ENCODE results near the gene HEPACAM2.

The HEPACAM2 gene

DNA sequence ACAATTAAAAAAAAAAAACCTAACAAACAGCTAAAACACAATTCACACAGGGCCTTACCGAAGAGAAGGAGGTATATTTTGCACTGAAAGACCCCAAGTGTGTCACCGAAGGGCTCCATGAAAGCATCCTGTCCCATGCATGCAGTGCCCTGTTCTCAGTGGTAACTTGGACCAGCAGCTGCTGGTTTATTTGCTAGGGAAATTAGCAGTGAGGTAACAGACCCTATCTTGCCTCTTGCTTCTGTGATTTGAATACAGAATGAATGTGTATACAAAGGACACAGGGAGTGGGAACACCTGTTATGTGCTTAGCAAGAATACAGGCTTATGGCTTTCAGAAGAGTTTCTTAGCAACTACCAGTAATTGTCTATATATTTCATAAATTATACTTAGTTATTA is at the start of gene HEPACAM2:
HEPACAM2 (minus strand) TSS at position 160 of the 400 bp plus-strand sequence.
- TF ChIP-seq ZBTB7A (IDR thresholded peaks at IDR 0.05; ENCODE audit: low read depth) = no peak
- no peak for TF ChIP-seq EGR1 (IDR thresholded peaks at IDR 0.05)
- no peak for TF ChIP-seq FOXM1 (IDR thresholded peaks at IDR 0.05; ENCODE audit: borderline replicate concordance, low read depth)
- TF ChIP-seq NFIC (IDR thresholded peaks at IDR 0.05) = no peak
- TF ChIP-seq TCF12 (IDR thresholded peaks at IDR 0.05; ENCODE audit: low read depth) = no peak
- no peak for TF ChIP-seq EP300 (IDR thresholded peaks at IDR 0.05; ENCODE audit: borderline replicate concordance)
- no peak for TF ChIP-seq CREB1 (IDR thresholded peaks at IDR 0.05; ENCODE audit: low read depth)
- TF ChIP-seq, protein P1, sequence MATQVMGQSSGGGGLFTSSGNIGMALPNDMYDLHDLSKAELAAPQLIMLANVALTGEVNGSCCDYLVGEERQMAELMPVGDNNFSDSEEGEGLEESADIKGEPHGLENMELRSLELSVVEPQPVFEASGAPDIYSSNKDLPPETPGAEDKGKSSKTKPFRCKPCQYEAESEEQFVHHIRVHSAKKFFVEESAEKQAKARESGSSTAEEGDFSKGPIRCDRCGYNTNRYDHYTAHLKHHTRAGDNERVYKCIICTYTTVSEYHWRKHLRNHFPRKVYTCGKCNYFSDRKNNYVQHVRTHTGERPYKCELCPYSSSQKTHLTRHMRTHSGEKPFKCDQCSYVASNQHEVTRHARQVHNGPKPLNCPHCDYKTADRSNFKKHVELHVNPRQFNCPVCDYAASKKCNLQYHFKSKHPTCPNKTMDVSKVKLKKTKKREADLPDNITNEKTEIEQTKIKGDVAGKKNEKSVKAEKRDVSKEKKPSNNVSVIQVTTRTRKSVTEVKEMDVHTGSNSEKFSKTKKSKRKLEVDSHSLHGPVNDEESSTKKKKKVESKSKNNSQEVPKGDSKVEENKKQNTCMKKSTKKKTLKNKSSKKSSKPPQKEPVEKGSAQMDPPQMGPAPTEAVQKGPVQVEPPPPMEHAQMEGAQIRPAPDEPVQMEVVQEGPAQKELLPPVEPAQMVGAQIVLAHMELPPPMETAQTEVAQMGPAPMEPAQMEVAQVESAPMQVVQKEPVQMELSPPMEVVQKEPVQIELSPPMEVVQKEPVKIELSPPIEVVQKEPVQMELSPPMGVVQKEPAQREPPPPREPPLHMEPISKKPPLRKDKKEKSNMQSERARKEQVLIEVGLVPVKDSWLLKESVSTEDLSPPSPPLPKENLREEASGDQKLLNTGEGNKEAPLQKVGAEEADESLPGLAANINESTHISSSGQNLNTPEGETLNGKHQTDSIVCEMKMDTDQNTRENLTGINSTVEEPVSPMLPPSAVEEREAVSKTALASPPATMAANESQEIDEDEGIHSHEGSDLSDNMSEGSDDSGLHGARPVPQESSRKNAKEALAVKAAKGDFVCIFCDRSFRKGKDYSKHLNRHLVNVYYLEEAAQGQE (IDR thresholded peaks at IDR 0.05; ENCODE audit: low read depth) = no peak
- TF ChIP-seq RAD21 (IDR thresholded peaks at IDR 0.05; ENCODE audit: low read depth) = no peak
- no peak for TF ChIP-seq TEAD4 (IDR thresholded peaks at IDR 0.05)
- no peak for TF ChIP-seq TAF1 (IDR thresholded peaks at IDR 0.05; ENCODE audit: low read depth)
- TF ChIP-seq, protein P2, sequence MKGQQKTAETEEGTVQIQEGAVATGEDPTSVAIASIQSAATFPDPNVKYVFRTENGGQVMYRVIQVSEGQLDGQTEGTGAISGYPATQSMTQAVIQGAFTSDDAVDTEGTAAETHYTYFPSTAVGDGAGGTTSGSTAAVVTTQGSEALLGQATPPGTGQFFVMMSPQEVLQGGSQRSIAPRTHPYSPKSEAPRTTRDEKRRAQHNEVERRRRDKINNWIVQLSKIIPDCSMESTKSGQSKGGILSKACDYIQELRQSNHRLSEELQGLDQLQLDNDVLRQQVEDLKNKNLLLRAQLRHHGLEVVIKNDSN (IDR thresholded peaks at IDR 0.05) = no peak
- TF ChIP-seq CEBPB (IDR thresholded peaks at IDR 0.05) = no peak
- TF ChIP-seq YY1 (IDR thresholded peaks at IDR 0.05; ENCODE audit: low read depth) = no peak
- TF ChIP-seq, protein P3, sequence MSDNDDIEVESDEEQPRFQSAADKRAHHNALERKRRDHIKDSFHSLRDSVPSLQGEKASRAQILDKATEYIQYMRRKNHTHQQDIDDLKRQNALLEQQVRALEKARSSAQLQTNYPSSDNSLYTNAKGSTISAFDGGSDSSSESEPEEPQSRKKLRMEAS (IDR thresholded peaks at IDR 0.05) = no peak

DNA sequence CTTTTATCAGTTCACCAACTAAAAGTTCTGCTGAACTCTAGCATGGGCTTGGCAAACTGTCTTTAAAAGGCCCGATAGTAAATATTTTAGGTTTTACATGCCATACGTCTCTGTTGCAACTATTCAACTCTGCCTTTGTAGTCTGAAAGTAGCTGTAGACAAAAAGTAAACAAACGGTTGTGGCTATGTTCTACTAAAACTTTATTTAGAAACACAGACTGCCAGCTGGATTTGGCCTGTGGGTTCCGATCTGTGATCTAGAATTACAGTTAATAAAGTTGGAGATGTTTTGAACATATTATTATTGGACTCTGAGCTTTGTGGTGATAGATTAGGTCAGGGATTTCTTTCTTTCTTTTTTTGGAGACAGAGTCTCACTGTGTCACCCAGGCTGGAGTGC is 39.0 kb upstream of the HEPACAM2 start:
- TF ChIP-seq, protein P1 (IDR thresholded peaks at IDR 0.05; ENCODE audit: low read depth) = no peak
- TF ChIP-seq, protein P2 (IDR thresholded peaks at IDR 0.05) = no peak
- TF ChIP-seq CEBPB (IDR thresholded peaks at IDR 0.05) = no peak

DNA sequence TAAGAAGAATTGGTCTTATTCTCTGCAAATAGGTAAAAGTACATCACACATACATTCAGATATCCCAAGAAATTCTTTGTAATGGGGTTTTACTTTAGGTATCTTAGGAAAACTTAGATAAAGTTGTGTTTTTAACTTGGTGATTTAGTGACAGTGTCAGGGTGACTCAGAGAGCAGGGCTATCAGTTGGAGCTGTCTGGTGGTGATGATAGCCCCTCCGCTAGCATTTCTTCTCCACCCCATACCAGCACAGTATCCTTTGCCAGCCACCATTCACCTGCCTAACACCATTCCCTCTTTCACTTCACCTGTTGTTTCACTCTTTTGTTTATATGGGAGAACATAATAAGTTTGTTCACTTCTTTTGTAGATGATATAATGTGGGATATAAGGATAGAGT is 36.3 kb upstream of the HEPACAM2 start:
- no peak for TF ChIP-seq FOXM1 (IDR thresholded peaks at IDR 0.05; ENCODE audit: borderline replicate concordance, low read depth)

DNA sequence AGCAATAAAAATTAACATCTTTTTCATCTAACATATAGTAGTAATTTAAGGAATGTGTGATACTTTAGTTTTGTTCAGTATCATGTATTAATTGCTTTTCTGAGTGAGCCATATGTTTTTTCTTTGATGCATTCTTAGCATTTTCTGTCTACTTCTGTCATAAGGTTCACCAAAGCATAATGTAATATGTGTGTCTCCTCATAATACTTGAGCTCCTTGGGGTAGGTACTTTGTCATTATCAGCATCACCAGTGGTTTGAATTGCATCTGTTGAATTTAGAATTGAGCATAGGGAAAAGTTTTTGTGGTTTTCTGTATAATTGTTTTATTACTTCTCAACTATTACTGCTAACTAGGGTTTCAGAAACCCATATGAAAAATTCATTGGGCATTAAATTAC is 32.4 kb upstream of the HEPACAM2 start:
- TF ChIP-seq RAD21 (IDR thresholded peaks at IDR 0.05; ENCODE audit: low read depth) (no peak), TEAD4 (IDR thresholded peaks at IDR 0.05) (no peak)

DNA sequence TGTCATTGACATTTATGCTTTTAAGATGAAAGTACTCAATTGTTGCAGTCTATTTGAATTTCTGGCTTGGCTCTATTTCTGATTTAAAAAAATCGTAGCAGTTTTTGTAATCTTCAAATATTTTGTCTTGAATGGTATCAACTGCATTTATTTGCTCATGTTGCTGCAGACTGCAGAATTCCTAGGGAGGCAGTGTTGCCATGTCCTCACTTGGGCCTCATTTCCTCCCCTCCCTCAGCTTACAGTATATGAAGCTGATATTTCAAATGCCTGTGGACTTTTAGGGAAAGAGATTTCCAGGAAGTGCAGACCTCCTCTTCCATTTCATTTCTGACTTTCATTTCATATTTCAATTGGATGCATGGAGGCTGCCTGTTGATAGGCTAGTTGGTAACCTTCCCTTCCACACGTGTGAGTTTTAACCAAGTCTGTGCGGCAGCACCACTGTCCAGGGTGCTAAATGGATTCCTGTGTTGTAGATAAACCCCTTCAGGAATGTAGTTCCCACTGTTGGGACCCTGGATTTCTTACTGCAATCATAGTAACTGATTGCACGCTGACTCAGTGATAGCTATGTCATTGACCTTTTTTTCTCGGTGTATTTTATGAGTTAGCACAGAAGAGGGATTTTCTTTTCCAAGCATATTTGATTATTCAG is 23.4 kb upstream of the HEPACAM2 start:
- TF ChIP-seq, protein P1 (IDR thresholded peaks at IDR 0.05; ENCODE audit: low read depth) = peak; percentile 76
- no peak for TF ChIP-seq CEBPB (IDR thresholded peaks at IDR 0.05)

All from Ishikawa (cell line).